ENCODE results near the gene MINK1. TPM values are rescaled to one million over a fixed set of nuclear protein-coding genes. Genes with fewer than 3 reads are reported as not detected.

The MINK1 gene
- total and polyA plus RNA-seq, 2 of the 13 experiments (the other 11 are each of a cell fraction or from before 2014, with no cell fraction given) = 17.2 to 63.9 TPM

DNA sequence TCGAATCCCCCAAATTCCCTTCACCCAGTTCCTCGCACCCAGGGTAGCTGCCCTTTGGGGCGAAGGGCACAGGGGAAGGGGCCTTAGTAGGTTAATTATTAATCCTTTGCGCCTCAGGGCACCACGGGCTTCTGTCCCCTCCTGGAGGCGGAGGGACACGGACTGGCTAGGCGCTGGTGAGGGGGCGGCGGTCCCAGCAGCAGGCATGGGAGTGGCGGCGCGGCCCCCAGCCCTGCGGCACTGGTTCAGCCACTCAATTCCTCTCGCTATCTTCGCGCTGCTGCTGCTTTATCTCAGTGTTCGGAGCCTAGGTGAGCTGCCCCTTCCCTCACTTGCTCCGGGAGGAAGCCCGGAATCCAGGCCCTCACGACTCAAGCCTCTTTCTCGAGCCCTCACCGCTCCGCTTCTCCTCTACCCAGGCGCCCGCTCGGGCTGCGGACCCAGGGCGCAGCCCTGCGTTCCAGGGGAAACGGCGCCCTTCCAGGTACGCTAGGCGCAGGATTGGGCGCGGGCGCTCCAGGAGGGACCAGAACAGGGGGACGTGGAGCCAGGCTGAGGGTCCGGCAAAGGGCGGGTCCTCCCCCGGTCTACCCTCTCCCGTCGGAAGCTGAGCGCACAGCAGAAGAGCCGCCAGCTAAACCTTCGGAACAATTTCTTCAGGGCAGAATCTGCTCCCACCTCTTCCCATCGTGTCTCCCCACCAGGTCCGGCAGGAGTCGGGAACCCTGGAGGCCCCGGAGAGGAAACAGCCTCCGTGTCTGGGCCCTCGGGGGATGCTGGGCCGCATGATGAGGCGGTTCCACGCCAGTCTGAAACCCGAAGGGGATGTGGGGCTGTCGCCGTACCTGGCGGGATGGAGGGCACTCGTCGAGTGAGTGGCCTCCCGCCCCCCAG, 44.1 kb upstream of the MINK1 start, which contains the start of gene GLTPD2 (continued):
- TF ChIP-seq ZSCAN30 (CRISPR knock-in tag; IDR thresholded peaks at IDR 0.05) = no peak
- peak; percentile 81; the same call in 1 of the 2 replicates for TF ChIP-seq ZC3H13 (CRISPR knock-in tag; IDR thresholded peaks at IDR 0.05)
- peak; percentile 61; the same call in 1 of the 2 replicates for TF ChIP-seq MAZ (IDR thresholded peaks at IDR 0.05; ENCODE audit: borderline replicate concordance, low read depth, low read length)
- peak; percentile 73 for TF ChIP-seq MAZ (CRISPR knock-in tag; IDR thresholded peaks at IDR 0.05; ENCODE audit: low read depth)
- TF ChIP-seq REL (CRISPR knock-in tag; conservative IDR thresholded peaks at IDR 0.05) = no peak
- no peak for TF ChIP-seq ZNF674 (CRISPR knock-in tag; IDR thresholded peaks at IDR 0.05; ENCODE audit: low read depth)
- TF ChIP-seq ZNF24 (IDR thresholded peaks at IDR 0.05) = no peak
- TF ChIP-seq KDM2A (CRISPR knock-in tag; IDR thresholded peaks at IDR 0.05; ENCODE audit: borderline replicate concordance, low read depth) = peak; percentile 94
- TF ChIP-seq, protein P1, sequence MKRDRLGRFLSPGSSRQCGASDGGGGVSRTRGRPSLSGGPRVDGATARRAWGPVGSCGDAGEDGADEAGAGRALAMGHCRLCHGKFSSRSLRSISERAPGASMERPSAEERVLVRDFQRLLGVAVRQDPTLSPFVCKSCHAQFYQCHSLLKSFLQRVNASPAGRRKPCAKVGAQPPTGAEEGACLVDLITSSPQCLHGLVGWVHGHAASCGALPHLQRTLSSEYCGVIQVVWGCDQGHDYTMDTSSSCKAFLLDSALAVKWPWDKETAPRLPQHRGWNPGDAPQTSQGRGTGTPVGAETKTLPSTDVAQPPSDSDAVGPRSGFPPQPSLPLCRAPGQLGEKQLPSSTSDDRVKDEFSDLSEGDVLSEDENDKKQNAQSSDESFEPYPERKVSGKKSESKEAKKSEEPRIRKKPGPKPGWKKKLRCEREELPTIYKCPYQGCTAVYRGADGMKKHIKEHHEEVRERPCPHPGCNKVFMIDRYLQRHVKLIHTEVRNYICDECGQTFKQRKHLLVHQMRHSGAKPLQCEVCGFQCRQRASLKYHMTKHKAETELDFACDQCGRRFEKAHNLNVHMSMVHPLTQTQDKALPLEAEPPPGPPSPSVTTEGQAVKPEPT (CRISPR knock-in tag; IDR thresholded peaks at IDR 0.05; ENCODE audit: low read depth) = no peak
- TF ChIP-seq, protein P2, sequence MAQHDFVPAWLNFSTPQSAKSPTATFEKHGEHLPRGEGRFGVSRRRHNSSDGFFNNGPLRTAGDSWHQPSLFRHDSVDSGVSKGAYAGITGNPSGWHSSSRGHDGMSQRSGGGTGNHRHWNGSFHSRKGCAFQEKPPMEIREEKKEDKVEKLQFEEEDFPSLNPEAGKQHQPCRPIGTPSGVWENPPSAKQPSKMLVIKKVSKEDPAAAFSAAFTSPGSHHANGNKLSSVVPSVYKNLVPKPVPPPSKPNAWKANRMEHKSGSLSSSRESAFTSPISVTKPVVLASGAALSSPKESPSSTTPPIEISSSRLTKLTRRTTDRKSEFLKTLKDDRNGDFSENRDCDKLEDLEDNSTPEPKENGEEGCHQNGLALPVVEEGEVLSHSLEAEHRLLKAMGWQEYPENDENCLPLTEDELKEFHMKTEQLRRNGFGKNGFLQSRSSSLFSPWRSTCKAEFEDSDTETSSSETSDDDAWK (CRISPR knock-in tag; IDR thresholded peaks at IDR 0.05) = no peak
- TF ChIP-seq, protein P3, sequence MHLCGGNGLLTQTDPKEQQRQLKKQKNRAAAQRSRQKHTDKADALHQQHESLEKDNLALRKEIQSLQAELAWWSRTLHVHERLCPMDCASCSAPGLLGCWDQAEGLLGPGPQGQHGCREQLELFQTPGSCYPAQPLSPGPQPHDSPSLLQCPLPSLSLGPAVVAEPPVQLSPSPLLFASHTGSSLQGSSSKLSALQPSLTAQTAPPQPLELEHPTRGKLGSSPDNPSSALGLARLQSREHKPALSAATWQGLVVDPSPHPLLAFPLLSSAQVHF (CRISPR knock-in tag; IDR thresholded peaks at IDR 0.05) = no peak
- TF ChIP-seq IKZF4 (CRISPR knock-in tag; IDR thresholded peaks at IDR 0.05; ENCODE audit: borderline replicate concordance, low read depth, not compliant biosample characterization) = no peak
- TF ChIP-seq RORA (CRISPR knock-in tag; IDR thresholded peaks at IDR 0.05) = no peak
- TF ChIP-seq, protein P4, sequence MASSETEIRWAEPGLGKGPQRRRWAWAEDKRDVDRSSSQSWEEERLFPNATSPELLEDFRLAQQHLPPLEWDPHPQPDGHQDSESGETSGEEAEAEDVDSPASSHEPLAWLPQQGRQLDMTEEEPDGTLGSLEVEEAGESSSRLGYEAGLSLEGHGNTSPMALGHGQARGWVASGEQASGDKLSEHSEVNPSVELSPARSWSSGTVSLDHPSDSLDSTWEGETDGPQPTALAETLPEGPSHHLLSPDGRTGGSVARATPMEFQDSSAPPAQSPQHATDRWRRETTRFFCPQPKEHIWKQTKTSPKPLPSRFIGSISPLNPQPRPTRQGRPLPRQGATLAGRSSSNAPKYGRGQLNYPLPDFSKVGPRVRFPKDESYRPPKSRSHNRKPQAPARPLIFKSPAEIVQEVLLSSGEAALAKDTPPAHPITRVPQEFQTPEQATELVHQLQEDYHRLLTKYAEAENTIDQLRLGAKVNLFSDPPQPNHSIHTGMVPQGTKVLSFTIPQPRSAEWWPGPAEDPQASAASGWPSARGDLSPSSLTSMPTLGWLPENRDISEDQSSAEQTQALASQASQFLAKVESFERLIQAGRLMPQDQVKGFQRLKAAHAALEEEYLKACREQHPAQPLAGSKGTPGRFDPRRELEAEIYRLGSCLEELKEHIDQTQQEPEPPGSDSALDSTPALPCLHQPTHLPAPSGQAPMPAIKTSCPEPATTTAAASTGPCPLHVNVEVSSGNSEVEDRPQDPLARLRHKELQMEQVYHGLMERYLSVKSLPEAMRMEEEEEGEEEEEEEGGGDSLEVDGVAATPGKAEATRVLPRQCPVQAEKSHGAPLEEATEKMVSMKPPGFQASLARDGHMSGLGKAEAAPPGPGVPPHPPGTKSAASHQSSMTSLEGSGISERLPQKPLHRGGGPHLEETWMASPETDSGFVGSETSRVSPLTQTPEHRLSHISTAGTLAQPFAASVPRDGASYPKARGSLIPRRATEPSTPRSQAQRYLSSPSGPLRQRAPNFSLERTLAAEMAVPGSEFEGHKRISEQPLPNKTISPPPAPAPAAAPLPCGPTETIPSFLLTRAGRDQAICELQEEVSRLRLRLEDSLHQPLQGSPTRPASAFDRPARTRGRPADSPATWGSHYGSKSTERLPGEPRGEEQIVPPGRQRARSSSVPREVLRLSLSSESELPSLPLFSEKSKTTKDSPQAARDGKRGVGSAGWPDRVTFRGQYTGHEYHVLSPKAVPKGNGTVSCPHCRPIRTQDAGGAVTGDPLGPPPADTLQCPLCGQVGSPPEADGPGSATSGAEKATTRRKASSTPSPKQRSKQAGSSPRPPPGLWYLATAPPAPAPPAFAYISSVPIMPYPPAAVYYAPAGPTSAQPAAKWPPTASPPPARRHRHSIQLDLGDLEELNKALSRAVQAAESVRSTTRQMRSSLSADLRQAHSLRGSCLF (CRISPR knock-in tag; IDR thresholded peaks at IDR 0.05; ENCODE audit: borderline replicate concordance) = 0 out of 2 replicates have a peak, but pooled peaks have one; percentile 43
- TF ChIP-seq, protein P5, sequence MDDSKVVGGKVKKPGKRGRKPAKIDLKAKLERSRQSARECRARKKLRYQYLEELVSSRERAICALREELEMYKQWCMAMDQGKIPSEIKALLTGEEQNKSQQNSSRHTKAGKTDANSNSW (CRISPR knock-in tag; IDR thresholded peaks at IDR 0.05; ENCODE audit: borderline replicate concordance) = no peak
- no peak for TF ChIP-seq SIN3B (IDR thresholded peaks at IDR 0.05; ENCODE audit: low read length)
- TF ChIP-seq PAWR (CRISPR knock-in tag; IDR thresholded peaks at IDR 0.05; ENCODE audit: borderline replicate concordance) = no peak
- TF ChIP-seq ZNF878 (CRISPR knock-in tag; IDR thresholded peaks at IDR 0.05) = no peak
- no peak for TF ChIP-seq RCOR2 (CRISPR knock-in tag; IDR thresholded peaks at IDR 0.05)
